Neuronal stem cell (in vitro differentiated cells): ENCODE data around the gene TRIM56.
A peak's percentile ranks its signal among the peaks of the same experiment; 100 is the strongest.

Experiments used
- DNase-seq: peaks from one replicate; pipeline ENCODE4 v3.0.0-alpha.2; 2013; ENCODE audit warnings: low spot score
- H2AFZ ChIP-seq: one replicate; pipeline ENCODE4 v1.6.1; 2013; ENCODE audit warnings: mild to moderate bottlenecking, low read length, inconsistent platforms
- H2AK5ac ChIP-seq: 2 replicates; pipeline ENCODE4 v1.6.1; 2013; ENCODE audit warnings: low read depth, mild to moderate bottlenecking, inconsistent platforms, low read length, moderate library complexity, mixed read lengths
- H2BK120ac ChIP-seq: 2 replicates; pipeline ENCODE4 v1.6.1; 2013; ENCODE audit warnings: low read depth, mild to moderate bottlenecking, inconsistent platforms, low read length, moderate library complexity, mixed read lengths
- H2BK12ac ChIP-seq: one replicate; pipeline ENCODE4 v1.6.1; 2013; ENCODE audit warnings: low read length, inconsistent platforms
- H2BK15ac ChIP-seq: 2 replicates; pipeline ENCODE4 v1.6.1; 2013; ENCODE audit warnings: mild to moderate bottlenecking, low read length, inconsistent platforms, mixed read lengths
- H2BK5ac ChIP-seq: one replicate; pipeline ENCODE4 v1.6.1; 2013; ENCODE audit warnings: inconsistent platforms, mild to moderate bottlenecking, low read length, moderate library complexity
- H3K14ac ChIP-seq: one replicate; pipeline ENCODE4 v1.6.1; 2013; ENCODE audit warnings: low read length, inconsistent platforms
- H3K18ac ChIP-seq: 2 replicates; pipeline ENCODE4 v1.6.1; 2013; ENCODE audit warnings: low read length, inconsistent platforms
- H3K23ac ChIP-seq: 2 replicates; pipeline ENCODE4 v1.6.1; 2013; ENCODE audit warnings: low read depth, mild to moderate bottlenecking, mixed read lengths, low read length, inconsistent platforms; ENCODE audit not compliant: poor library complexity
- H3K27ac ChIP-seq: replicated peaks from 3 replicates; pipeline ENCODE4 v1.5.1; 2013; ENCODE audit warnings: low read length, inconsistent platforms
- H3K27me3 ChIP-seq, 3 experiments: 2 replicates each; pipeline ENCODE4 v1.6.1; 2013; ENCODE audit warnings: low read length in 3 of 3, mild to moderate bottlenecking in 2 of 3, inconsistent platforms in 1 of 3, low read depth in 1 of 3, mixed read lengths in 1 of 3, moderate library complexity in 1 of 3; ENCODE audit not compliant: control insufficient read depth in 3 of 3, insufficient read depth in 3 of 3
- H3K36me3 ChIP-seq, 2 donors: replicated peaks in 1 of 2; 2 replicates each; pipeline ENCODE4 v1.6.1; 2013; ENCODE audit warnings: low read length in 2 of 2; ENCODE audit not compliant: control insufficient read depth in 2 of 2, insufficient read depth in 2 of 2
- H3K4ac ChIP-seq: 2 replicates; pipeline ENCODE4 v1.6.1; 2013; ENCODE audit warnings: inconsistent platforms, mild to moderate bottlenecking, low read length, moderate library complexity
- H3K4me1 ChIP-seq, 2 donors: 1 replicate in 1 of 2; 2 replicates in 1 of 2; pipeline ENCODE4 v1.6.1; 2013; ENCODE audit warnings: low read length in 2 of 2, low read depth in 1 of 2; ENCODE audit not compliant: control insufficient read depth in 2 of 2, insufficient read depth in 1 of 2
- H3K4me2 ChIP-seq: one replicate; pipeline ENCODE4 v1.6.1; 2013; ENCODE audit warnings: mild to moderate bottlenecking, low read length, inconsistent platforms; ENCODE audit not compliant: insufficient read depth, poor library complexity, severe bottlenecking
- H3K4me3 ChIP-seq, 2 donors: 2 replicates each; pipeline ENCODE4 v1.5.1; 2013; ENCODE audit warnings: low read length in 2 of 2, mild to moderate bottlenecking in 2 of 2, inconsistent platforms in 1 of 2, moderate library complexity in 1 of 2
- H3K79me1 ChIP-seq: one replicate; pipeline ENCODE4 v1.6.1; 2013; ENCODE audit warnings: low read depth, mild to moderate bottlenecking, inconsistent platforms, low read length, moderate library complexity
- H3K9ac ChIP-seq: one replicate; pipeline ENCODE4 v1.6.1; 2013; ENCODE audit warnings: mild to moderate bottlenecking, low read depth, low read length, inconsistent platforms; ENCODE audit not compliant: poor library complexity
- H3K9me3 ChIP-seq, 2 donors: replicated peaks in 1 of 2; 2 replicates each; pipeline versions ENCODE3 to v1.6.1; 2013; ENCODE audit warnings: low read length in 2 of 2, mild to moderate bottlenecking in 2 of 2, inconsistent platforms in 1 of 2, low read depth in 1 of 2, mixed read lengths in 1 of 2, moderate library complexity in 1 of 2; ENCODE audit not compliant: control insufficient read depth in 2 of 2, insufficient read depth in 1 of 2
- H4K8ac ChIP-seq: one replicate; pipeline ENCODE4 v1.6.1; 2013; ENCODE audit warnings: low read depth, mild to moderate bottlenecking, inconsistent platforms, low read length, moderate library complexity
- H4K91ac ChIP-seq: one replicate; pipeline ENCODE4 v1.6.1; 2013; ENCODE audit warnings: low read length, low read depth, mild to moderate bottlenecking, inconsistent platforms; ENCODE audit not compliant: poor library complexity
- WGBS, 2 donors: extraction: QIAGEN DNeasy Blood & Tissue Kit; methylation state at CpG; one replicate each; pipeline ENCODE4 v1.1.7; 2013; ENCODE audit warnings: missing lambda C conversion rate in 2 of 2, mixed read lengths in 1 of 2; ENCODE audit not compliant: insufficient read length in 2 of 2, insufficient replicate concordance in 1 of 2; ENCODE audit errors: extremely low coverage in 2 of 2; 5-methylcytosine and 5-hydroxymethylcytosine counted together

TRIM56 gene

DNA sequence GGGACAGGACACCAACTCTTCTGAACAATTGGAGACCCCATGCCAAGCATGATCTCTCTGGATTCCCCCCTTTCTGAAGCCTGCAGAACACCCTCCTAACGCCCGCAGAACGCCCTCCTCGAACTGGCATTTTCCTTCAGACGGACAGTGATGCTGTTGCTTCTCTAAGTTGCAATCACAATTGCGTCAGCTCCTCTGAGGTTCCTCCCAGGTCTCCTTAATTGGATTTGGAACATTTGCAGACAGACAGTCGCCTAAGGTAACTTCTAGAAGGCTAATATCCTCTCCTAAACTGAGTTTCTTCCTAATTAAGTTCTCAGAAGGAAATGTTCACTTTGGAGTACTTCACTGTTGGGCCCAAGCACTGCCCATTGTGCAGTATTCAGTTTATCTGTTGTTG is 21.1 kb downstream of the TRIM56 start:
- Histone ChIP-seq H3K4me1 (peaks cover 1 to 5% of the 10 kb centered on the region in 2 donors), H3K18ac (no peak overlapping the region), H3K14ac (no peak overlapping the region), H3K36me3 (no peaks in the 10 kb centered on the region), H2AK5ac (no peak overlapping the region), H2BK120ac (no peak overlapping the region), H2AFZ (no peak overlapping the region), H3K27me3 (no peaks in the 10 kb centered on the region), H4K91ac (no peak overlapping the region), H2BK12ac (peak overlapping the region; percentile 41), H3K9me3 (no peaks in the 10 kb centered on the region), H3K4me2 (no peak overlapping the region), H2BK15ac (no peak overlapping the region), H3K23ac (no peak overlapping the region), H3K4me3 (no peak overlapping the region), H2BK5ac (no peak overlapping the region), H3K79me1 (no peaks in the 10 kb centered on the region), H4K8ac (no peak overlapping the region), H3K27ac (no peak overlapping the region), H3K4ac (peak overlapping the region; percentile 95), H3K9ac (no peak overlapping the region)
- no peak for DNase-seq
- WGBS, 2 donors = no CpG with 5 or more reads among the region's 7 CpGs

DNA sequence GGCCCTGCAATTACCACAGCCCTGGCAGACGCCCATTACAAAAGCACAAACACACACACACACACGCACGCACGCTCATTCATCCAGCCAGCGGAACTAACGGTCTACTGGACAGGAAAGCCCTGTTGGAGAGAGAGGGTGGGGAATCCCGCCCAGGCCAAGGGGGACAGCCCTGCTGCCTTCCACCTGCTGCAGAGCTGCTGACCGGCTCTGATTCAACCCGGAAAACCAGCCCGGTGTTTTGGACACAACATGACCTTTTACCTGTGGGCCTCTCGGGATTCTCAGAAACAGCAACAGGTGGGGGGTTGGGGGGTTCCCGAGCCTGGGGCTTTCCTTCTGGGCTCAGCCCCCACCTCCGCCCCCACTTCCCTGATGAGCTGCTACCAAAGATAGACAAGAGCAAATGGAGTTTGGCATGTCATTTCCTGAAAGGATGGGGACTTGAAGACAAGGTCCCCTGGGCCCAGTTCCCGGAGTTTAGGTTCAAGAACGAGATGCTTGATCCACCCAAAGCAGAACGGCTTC is 23.1 kb downstream of the TRIM56 start:
- peak overlapping the region; percentile 43 for H2AK5ac ChIP-seq
- H3K9me3 ChIP-seq = no peaks in the 10 kb centered on the region
- H3K79me1 ChIP-seq = no peaks in the 10 kb centered on the region
- H3K4me3 ChIP-seq = no peak overlapping the region
- H3K4me1 ChIP-seq = peaks cover 0 to 5% of the 10 kb centered on the region in 2 donors
- H4K8ac ChIP-seq = no peak overlapping the region
- H2BK15ac ChIP-seq = no peak overlapping the region
- no peak overlapping the region for H3K27ac ChIP-seq
- H3K4ac ChIP-seq = no peak overlapping the region
- H2BK12ac ChIP-seq = no peak overlapping the region
- H4K91ac ChIP-seq = no peak overlapping the region
- H3K36me3 ChIP-seq = no peaks in the 10 kb centered on the region
- H3K14ac ChIP-seq = no peak overlapping the region
- no peaks in the 10 kb centered on the region for H3K27me3 ChIP-seq
- H2BK120ac ChIP-seq = no peak overlapping the region
- H3K9ac ChIP-seq = no peak overlapping the region
- no peak overlapping the region for H3K4me2 ChIP-seq
- no CpG with 5 or more reads among the region's 16 CpGs for WGBS, 2 donors
- H3K23ac ChIP-seq = no peak overlapping the region
- peak; percentile 39 for DNase-seq
- H3K18ac ChIP-seq = peak overlapping the region; percentile 27
- H2BK5ac ChIP-seq = no peak overlapping the region
- H2AFZ ChIP-seq = peak overlapping the region; percentile 70

DNA sequence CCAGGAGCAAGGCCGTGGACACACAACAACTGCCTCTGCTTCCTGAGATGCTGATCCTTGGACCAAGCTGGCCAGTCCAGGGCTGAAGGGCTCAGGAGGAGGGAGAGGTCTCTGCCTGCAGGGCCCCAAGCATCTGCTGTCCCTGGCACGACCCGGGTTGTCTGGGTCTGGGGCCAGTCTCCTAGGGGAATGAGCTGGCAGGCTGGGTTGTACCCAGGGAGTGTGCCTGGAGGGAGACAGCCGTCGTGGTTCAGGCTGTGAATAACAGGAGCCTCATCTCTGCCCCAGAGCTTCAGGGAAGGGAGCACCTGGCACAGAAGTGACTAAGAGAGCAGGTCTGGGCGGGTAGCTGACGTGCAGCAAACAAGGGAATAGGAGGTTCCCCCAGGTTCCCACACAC is 23.7 kb downstream of the TRIM56 start:
- H3K14ac ChIP-seq = no peak overlapping the region
- no peak overlapping the region for H3K9ac ChIP-seq
- DNase-seq = no peak
- H2AK5ac ChIP-seq = peak overlapping the region; percentile 40
- H3K4me1 ChIP-seq = peaks cover 0 to 5% of the 10 kb centered on the region in 2 donors
- H2BK15ac ChIP-seq = no peak overlapping the region
- H2AFZ ChIP-seq = peak overlapping the region; percentile 70
- peak overlapping the region; percentile 32 for H4K91ac ChIP-seq
- no peak overlapping the region for H3K4me2 ChIP-seq
- peak overlapping the region; percentile 20 for H3K18ac ChIP-seq
- H3K79me1 ChIP-seq = no peaks in the 10 kb centered on the region
- peak overlapping the region; percentile 66 for H2BK12ac ChIP-seq
- H3K9me3 ChIP-seq = no peaks in the 10 kb centered on the region
- H3K27me3 ChIP-seq = no peaks in the 10 kb centered on the region
- H3K36me3 ChIP-seq = no peaks in the 10 kb centered on the region
- H4K8ac ChIP-seq = no peak overlapping the region
- no peak overlapping the region for H3K23ac ChIP-seq
- H3K4ac ChIP-seq = no peak overlapping the region
- H3K27ac ChIP-seq = no peak overlapping the region
- no CpG with 5 or more reads among the region's 7 CpGs for WGBS, 2 donors
- no peak overlapping the region for H3K4me3 ChIP-seq
- H2BK5ac ChIP-seq = no peak overlapping the region
- peak overlapping the region; percentile 64 for H2BK120ac ChIP-seq

DNA sequence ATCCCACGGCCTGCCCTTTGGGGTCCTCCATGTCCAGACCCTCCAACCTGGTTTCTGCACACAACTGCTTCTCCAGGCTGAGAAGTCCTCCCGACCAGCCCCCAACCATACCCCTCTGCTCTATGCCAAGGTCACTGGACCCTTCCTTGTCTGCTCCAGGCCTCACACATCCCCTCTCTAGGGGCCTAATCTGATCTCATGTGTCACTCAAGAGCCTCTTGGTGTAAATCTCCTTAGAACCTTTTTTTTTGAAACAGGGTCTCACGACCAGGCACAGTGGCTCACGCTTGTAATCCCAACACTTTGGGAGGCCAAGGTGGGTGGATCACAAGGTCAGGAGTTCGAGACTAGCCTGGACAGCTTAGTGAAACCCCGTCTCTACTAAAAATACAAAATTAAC is 24.1 kb downstream of the TRIM56 start:
- no peak for DNase-seq
- no peak overlapping the region for H2AFZ ChIP-seq

More for the DNA sequence above, 24.1 kb downstream of the TRIM56 start:
- Histone ChIP-seq H3K27ac (no peak overlapping the region), H4K8ac (no peak overlapping the region), H3K4me2 (no peak overlapping the region), H3K36me3 (no peaks in the 10 kb centered on the region), H3K9ac (no peak overlapping the region), H2BK120ac (no peak overlapping the region), H2AK5ac (peak overlapping the region; percentile 40), H3K4me1 (peaks cover 0 to 5% of the 10 kb centered on the region in 2 donors), H2BK15ac (no peak overlapping the region), H3K9me3 (no peaks in the 10 kb centered on the region), H4K91ac (no peak overlapping the region), H3K23ac (no peak overlapping the region), H3K27me3 (no peaks in the 10 kb centered on the region), H3K18ac (no peak overlapping the region), H3K14ac (no peak overlapping the region), H2BK12ac (peak overlapping the region; percentile 66), H3K4me3 (no peak overlapping the region), H3K79me1 (no peaks in the 10 kb centered on the region), H2BK5ac (no peak overlapping the region), H3K4ac (no peak overlapping the region)
- WGBS, 2 donors = no CpG with 5 or more reads among the region's 6 CpGs
